DND-41 (cell line): ENCODE results near the gene RPS19.

Experiments used
- ATAC-seq: fragments of 200-7000 bp; cut with Tn5 transposase; 3 replicates; pipeline ENCODE4 v1.9.1; 2021; ENCODE audit warnings: low read depth; ENCODE audit not compliant: insufficient read depth
- DNase-seq: peaks from one replicate; pipeline ENCODE4 v3.0.0-alpha.2; 2020
- H2AFZ ChIP-seq: 2 replicates; pipeline ENCODE4 v1.6.0; 2012; ENCODE audit warnings: low read depth, low read length
- H3K27ac ChIP-seq: 2 replicates; pipeline ENCODE4 v1.5.1; 2012; ENCODE audit warnings: low read length, inconsistent platforms
- H3K27me3 ChIP-seq: fragments of 200-600 bp; sonication (generic); 2 replicates; pipeline ENCODE4 v1.6.0; 2012; ENCODE audit warnings: low read length, mild to moderate bottlenecking, inconsistent platforms; ENCODE audit not compliant: insufficient read depth, poor library complexity
- H3K36me3 ChIP-seq: 2 replicates; pipeline ENCODE4 v1.5.1; 2012; ENCODE audit warnings: low read length, inconsistent platforms; ENCODE audit not compliant: insufficient read depth
- H3K4me1 ChIP-seq: 2 replicates; pipeline ENCODE4 v1.5.1; 2012; ENCODE audit warnings: mild to moderate bottlenecking, low read length; ENCODE audit not compliant: insufficient read depth
- H3K4me2 ChIP-seq: 2 replicates; pipeline ENCODE4 v1.6.0; 2012; ENCODE audit warnings: mild to moderate bottlenecking, moderate library complexity, low read length, inconsistent platforms; ENCODE audit not compliant: insufficient read depth
- H3K4me3 ChIP-seq, 2 experiments: fragments of 200-600 bp in 1 of 2; shearing (Covaris generic) in 1 of 2; 2 replicates each; pipeline ENCODE4 v1.5.1; 2012 to 2016; ENCODE audit warnings: inconsistent platforms in 2 of 2, low read length in 2 of 2, mild to moderate bottlenecking in 2 of 2, low read depth in 1 of 2, moderate library complexity in 1 of 2
- H3K79me2 ChIP-seq: 2 replicates; pipeline ENCODE4 v1.6.0; 2012; ENCODE audit warnings: low read length, inconsistent platforms; ENCODE audit not compliant: insufficient read depth
- H3K9ac ChIP-seq: 2 replicates; pipeline ENCODE4 v1.6.0; 2012; ENCODE audit warnings: low read depth, mild to moderate bottlenecking, inconsistent platforms, low read length, moderate library complexity
- H3K9me3 ChIP-seq: 2 replicates; pipeline ENCODE4 v1.5.1; 2012; ENCODE audit warnings: low read length, moderate library complexity, mild to moderate bottlenecking, inconsistent platforms; ENCODE audit not compliant: insufficient read depth, severe bottlenecking
- H4K20me1 ChIP-seq: 2 replicates; pipeline ENCODE4 v1.6.0; 2012; ENCODE audit warnings: low read length; ENCODE audit not compliant: insufficient read depth
- EZH2 ChIP-seq: IDR thresholded peaks from 3 replicates; pipeline ENCODE4 v1.6.1; 2012; ENCODE audit warnings: borderline replicate concordance, low read depth, mild to moderate bottlenecking, moderate library complexity, low read length, inconsistent platforms; ENCODE audit not compliant: severe bottlenecking
- TF ChIP-seq, protein P1 (sequence below): IDR thresholded peaks from 2 replicates; pipeline ENCODE4 v1.5.1; 2012; ENCODE audit warnings: borderline replicate concordance, low read length, moderate library complexity, mild to moderate bottlenecking; ENCODE audit not compliant: poor library complexity, severe bottlenecking; ENCODE audit errors: extremely low read depth

Gene RPS19

DNA sequence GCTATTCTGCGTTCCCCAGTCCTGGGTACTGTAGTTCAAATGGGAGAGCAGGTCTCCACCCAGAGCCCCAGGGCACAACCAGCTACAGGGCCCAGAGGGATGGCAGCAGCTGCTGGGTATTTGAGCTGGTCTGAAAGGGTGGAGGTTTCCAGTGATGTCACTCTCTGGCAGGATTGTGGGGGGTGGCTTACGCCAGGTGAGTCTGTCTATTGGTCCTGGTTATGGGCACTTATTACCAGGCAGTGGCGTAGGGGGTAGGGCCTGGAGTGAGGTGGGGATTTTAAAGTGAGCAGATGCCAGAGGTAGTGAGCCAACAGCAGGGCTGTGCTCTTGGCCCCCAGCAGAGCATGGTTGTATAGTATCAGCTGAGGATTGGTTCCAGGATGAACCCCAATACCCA lies 6.2 kb downstream of the RPS19 start:
- DNase-seq (peak; percentile 16), ATAC-seq (peak; percentile 8; the same call in 1 of the 3 replicates)
- H3K4me2 ChIP-seq = peak overlapping the region; percentile 47
- H3K9me3 ChIP-seq = no peaks in the 10 kb centered on the region
- H2AFZ ChIP-seq = no peak overlapping the region
- peaks cover 89% of the 10 kb centered on the region for H3K79me2 ChIP-seq
- H3K27me3 ChIP-seq = no peaks in the 10 kb centered on the region
- no peak for TF ChIP-seq EZH2
- TF ChIP-seq, protein P1, sequence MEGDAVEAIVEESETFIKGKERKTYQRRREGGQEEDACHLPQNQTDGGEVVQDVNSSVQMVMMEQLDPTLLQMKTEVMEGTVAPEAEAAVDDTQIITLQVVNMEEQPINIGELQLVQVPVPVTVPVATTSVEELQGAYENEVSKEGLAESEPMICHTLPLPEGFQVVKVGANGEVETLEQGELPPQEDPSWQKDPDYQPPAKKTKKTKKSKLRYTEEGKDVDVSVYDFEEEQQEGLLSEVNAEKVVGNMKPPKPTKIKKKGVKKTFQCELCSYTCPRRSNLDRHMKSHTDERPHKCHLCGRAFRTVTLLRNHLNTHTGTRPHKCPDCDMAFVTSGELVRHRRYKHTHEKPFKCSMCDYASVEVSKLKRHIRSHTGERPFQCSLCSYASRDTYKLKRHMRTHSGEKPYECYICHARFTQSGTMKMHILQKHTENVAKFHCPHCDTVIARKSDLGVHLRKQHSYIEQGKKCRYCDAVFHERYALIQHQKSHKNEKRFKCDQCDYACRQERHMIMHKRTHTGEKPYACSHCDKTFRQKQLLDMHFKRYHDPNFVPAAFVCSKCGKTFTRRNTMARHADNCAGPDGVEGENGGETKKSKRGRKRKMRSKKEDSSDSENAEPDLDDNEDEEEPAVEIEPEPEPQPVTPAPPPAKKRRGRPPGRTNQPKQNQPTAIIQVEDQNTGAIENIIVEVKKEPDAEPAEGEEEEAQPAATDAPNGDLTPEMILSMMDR = no peak
- H3K9ac ChIP-seq = no peak overlapping the region
- peaks cover 89% of the 10 kb centered on the region for H4K20me1 ChIP-seq
- H3K36me3 ChIP-seq = peaks cover 95% of the 10 kb centered on the region
- no peak overlapping the region for H3K4me3 ChIP-seq
- peak overlapping the region; percentile 24; the same call in 1 of the 2 replicates for H3K27ac ChIP-seq
- H3K4me1 ChIP-seq = peaks cover 97% of the 10 kb centered on the region

DNA sequence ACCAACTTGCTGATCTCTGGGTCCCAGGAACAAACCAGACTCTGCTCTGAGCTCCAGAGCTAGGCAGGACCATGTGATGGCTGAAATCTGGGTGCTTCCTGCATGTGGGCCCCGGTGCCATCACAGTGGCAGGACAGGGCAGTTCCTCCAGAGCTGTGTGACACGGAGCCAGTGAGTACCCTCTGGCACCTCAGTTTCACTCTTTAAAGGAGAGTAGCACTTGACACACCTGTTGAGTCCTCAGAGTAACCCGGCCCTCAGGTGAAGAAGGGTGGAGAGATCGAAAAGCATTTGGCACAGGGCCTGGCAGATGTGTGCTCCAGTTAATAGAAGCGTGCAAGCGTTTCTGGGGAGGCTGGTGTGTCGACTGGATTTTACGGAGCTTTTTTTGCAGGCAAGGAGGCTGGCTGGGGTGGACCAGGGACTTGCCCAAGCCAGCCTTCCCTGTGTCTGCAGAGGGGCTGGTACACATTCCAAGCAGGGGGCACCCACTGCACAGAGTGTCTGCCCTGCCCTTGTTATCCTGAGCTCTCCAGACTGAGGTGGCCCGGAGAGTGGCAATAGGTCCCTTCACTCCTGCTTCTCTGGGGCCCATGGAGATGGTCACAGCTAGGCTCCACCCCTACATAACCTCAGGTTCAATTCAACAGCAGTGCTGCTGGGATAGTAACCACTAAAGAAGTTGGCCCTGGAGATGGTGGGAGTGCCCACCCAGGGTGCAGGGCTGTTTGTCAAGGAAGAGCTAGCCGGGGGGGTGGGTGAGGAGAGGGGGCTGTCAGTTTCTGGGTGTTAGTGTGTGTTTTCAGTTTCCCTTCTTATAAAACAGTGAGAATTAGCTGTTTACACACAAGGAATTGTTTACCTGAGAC lies 8.3 kb downstream of the RPS19 start:
- peak overlapping the region; percentile 73 for H3K27ac ChIP-seq
- peaks cover 94% of the 10 kb centered on the region for H3K36me3 ChIP-seq
- ATAC-seq = no peak
- H3K9ac ChIP-seq = peak overlapping the region; percentile 36
- TF ChIP-seq EZH2 = no peak
- TF ChIP-seq, protein P1 = no peak
- no peaks in the 10 kb centered on the region for H3K27me3 ChIP-seq
- peaks cover 97% of the 10 kb centered on the region for H3K4me1 ChIP-seq
- H3K79me2 ChIP-seq = peaks cover 69% of the 10 kb centered on the region
- peak; percentile 28 for DNase-seq
- no peak overlapping the region for H3K4me3 ChIP-seq
- peaks cover 77% of the 10 kb centered on the region for H4K20me1 ChIP-seq
- H2AFZ ChIP-seq = no peak overlapping the region
- peak overlapping the region; percentile 48 for H3K4me2 ChIP-seq
- H3K9me3 ChIP-seq = no peaks in the 10 kb centered on the region

DNA sequence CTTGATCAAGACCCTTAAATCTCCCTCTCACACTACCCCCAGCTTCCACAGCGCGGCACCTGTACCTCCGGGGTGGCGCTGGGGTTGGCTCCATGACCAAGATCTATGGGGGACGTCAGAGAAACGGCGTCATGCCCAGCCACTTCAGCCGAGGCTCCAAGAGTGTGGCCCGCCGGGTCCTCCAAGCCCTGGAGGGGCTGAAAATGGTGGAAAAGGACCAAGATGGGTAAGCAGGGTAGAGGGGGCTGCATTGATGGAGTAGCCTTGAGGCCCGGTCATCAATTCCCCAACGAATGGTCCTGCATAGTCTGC lies 8.9 kb downstream of the RPS19 start:
- H3K4me3 ChIP-seq = no peak overlapping the region
- peak overlapping the region; percentile 36 for H3K9ac ChIP-seq
- no peak for TF ChIP-seq EZH2
- TF ChIP-seq, protein P1 = no peak
- H3K27me3 ChIP-seq = no peaks in the 10 kb centered on the region
- H4K20me1 ChIP-seq = peaks cover 73% of the 10 kb centered on the region
- H3K27ac ChIP-seq = peak overlapping the region; percentile 73
- DNase-seq (no peak), ATAC-seq (no peak)
- H2AFZ ChIP-seq = no peak overlapping the region
- H3K9me3 ChIP-seq = no peaks in the 10 kb centered on the region
- H3K4me2 ChIP-seq = peak overlapping the region; percentile 48
- H3K79me2 ChIP-seq = peaks cover 63% of the 10 kb centered on the region
- peaks cover 88% of the 10 kb centered on the region for H3K36me3 ChIP-seq
- peaks cover 96% of the 10 kb centered on the region for H3K4me1 ChIP-seq
